OCI-LY3 (cell line): ENCODE results near the gene ARHGAP42.

ENCODE experiments used
- EZH2phosphoT487 ChIP-seq: fragments of 200-600 bp; shearing (Covaris generic); IDR thresholded peaks from 2 replicates; pipeline ENCODE4 v1.6.1; 2018; ENCODE audit warnings: antibody characterized with exemption, mixed run types, low read depth
- TF ChIP-seq, protein P1 (sequence below): fragments of 200-600, 300-600 bp; sonication (generic); IDR thresholded peaks from 2 replicates; pipeline ENCODE4 v1.5.1; 2014; ENCODE audit warnings: antibody characterized with exemption, low read length, low read depth

DNA sequence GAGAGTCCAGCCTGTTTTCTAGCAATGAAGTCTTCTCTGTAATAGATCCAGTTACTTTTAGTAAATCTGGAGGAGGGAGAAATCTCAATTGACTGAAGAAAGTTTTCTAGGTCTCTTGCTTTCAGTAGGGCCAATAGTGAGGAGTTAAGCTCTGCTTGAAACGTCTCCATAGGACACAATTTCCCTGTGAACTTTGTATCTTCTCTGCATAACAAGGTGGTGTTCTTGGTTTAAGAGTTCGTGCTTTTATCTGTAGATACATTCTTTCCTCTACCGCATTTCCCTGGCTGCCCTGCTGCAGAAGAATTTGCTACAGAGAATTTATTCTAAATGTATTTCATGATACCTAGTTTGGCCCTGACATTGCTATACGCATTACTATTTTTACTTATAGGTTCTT is 183.1 kb downstream of the ARHGAP42 start:
- TF ChIP-seq, protein P1, sequence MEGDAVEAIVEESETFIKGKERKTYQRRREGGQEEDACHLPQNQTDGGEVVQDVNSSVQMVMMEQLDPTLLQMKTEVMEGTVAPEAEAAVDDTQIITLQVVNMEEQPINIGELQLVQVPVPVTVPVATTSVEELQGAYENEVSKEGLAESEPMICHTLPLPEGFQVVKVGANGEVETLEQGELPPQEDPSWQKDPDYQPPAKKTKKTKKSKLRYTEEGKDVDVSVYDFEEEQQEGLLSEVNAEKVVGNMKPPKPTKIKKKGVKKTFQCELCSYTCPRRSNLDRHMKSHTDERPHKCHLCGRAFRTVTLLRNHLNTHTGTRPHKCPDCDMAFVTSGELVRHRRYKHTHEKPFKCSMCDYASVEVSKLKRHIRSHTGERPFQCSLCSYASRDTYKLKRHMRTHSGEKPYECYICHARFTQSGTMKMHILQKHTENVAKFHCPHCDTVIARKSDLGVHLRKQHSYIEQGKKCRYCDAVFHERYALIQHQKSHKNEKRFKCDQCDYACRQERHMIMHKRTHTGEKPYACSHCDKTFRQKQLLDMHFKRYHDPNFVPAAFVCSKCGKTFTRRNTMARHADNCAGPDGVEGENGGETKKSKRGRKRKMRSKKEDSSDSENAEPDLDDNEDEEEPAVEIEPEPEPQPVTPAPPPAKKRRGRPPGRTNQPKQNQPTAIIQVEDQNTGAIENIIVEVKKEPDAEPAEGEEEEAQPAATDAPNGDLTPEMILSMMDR = no peak
- no peak for TF ChIP-seq EZH2phosphoT487
